ENCODE data around the gene PAF1. TPM values are rescaled to one million over a fixed set of nuclear protein-coding genes. Genes with fewer than 3 reads are reported as not detected.

The PAF1 gene
- total RNA-seq, 4 donors from 2014 or later = 32.8 to 48.0 (median 44.0) TPM

- no peak overlapping the region for H3K4me3 ChIP-seq
- 64 to 92% methylated on average over 3 to 7 of the region's 18 CpGs for WGBS, 2 donors (ENCODE audit: low coverage in 1 of 2)
- peaks cover 0 to 97% of the 10 kb centered on the region in 2 donors for H3K36me3 ChIP-seq
- no peak for ATAC-seq
- H3K27ac ChIP-seq = no peak overlapping the region
- peaks cover 0 to 22% (median 0%) of the 10 kb centered on the region in 3 donors for H3K4me1 ChIP-seq
- TF ChIP-seq CTCF (IDR thresholded peaks at IDR 0.05) = no peak
- TF ChIP-seq POLR2AphosphoS5 (IDR thresholded peaks at IDR 0.05) = no peak
- no peak for TF ChIP-seq POLR2A (IDR thresholded peaks at IDR 0.05)
- no peak for TF ChIP-seq EP300 (IDR thresholded peaks at IDR 0.05)
- no peaks in the 10 kb centered on the region for H3K27me3 ChIP-seq
- no peaks in the 10 kb centered on the region for H3K9me3 ChIP-seq
Observed at GRCh38 chr19:39356647-39357046, 34.3 kb downstream of the PAF1 start.

DNA sequence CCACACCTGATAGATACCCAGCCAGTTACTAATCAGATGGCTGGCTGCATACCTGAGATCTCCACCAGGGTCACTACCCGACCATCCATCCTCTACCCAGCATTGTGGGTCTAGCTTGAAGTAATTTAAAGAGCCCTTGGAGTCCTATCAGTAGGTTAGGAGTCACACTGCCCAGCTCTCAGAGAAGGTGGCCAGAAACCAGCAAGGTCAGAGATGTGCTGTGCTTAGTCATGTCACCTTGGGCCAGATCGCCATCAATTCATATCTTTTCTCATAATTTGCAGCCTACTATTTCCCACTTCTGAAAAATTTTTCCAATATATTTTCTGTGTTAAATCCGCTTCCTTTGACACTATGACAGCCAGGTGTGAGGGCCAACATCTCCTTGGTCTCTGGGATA is 34.8 kb downstream of the PAF1 start:
- H3K27ac ChIP-seq = no peak overlapping the region
- ATAC-seq = no peak
- no peaks in the 10 kb centered on the region for H3K9me3 ChIP-seq
- H3K27me3 ChIP-seq = no peaks in the 10 kb centered on the region
- H3K4me3 ChIP-seq = no peak overlapping the region
- peaks cover 0 to 96% of the 10 kb centered on the region in 2 donors for H3K36me3 ChIP-seq
- WGBS, 2 donors (ENCODE audit: low coverage in 1 of 2) = 67 to 93% methylated on average over 2 to 3 of the region's 3 CpGs
- no peak for TF ChIP-seq POLR2A (IDR thresholded peaks at IDR 0.05)
- no peak for TF ChIP-seq CTCF (IDR thresholded peaks at IDR 0.05)
- TF ChIP-seq POLR2AphosphoS5 (IDR thresholded peaks at IDR 0.05) = no peak
- TF ChIP-seq EP300 (IDR thresholded peaks at IDR 0.05) = no peak
- peaks cover 0 to 25% (median 2%) of the 10 kb centered on the region in 3 donors for H3K4me1 ChIP-seq

- WGBS, 2 donors (ENCODE audit: low coverage in 1 of 2) = 73 to 97% methylated on average over 2 to 4 of the region's 5 CpGs
- ATAC-seq = no peak
- Histone ChIP-seq H3K36me3 (peaks cover 0 to 96% of the 10 kb centered on the region in 2 donors), H3K9me3 (no peaks in the 10 kb centered on the region), H3K4me1 (peaks cover 0 to 33% (median 4%) of the 10 kb centered on the region in 3 donors), H3K27me3 (no peaks in the 10 kb centered on the region), H3K27ac (no peak overlapping the region), H3K4me3 (no peak overlapping the region)
- TF ChIP-seq POLR2A (IDR thresholded peaks at IDR 0.05) (no peak), EP300 (IDR thresholded peaks at IDR 0.05) (no peak), POLR2AphosphoS5 (IDR thresholded peaks at IDR 0.05) (no peak), CTCF (IDR thresholded peaks at IDR 0.05) (no peak)
Observed at GRCh38 chr19:39355253-39355652, 35.7 kb downstream of the PAF1 start.

GRCh38 chr19:39352381-39353255 is 38.3 kb downstream of the PAF1 start:
- peak overlapping the region in 3 of 4 donors; percentile 35 to 46 (median 46) for H3K27ac ChIP-seq

More at GRCh38 chr19:39352381-39353255, 38.3 kb downstream of the PAF1 start:
- no peak for TF ChIP-seq POLR2A (IDR thresholded peaks at IDR 0.05)
- TF ChIP-seq CTCF (IDR thresholded peaks at IDR 0.05) = no peak
- TF ChIP-seq EP300 (IDR thresholded peaks at IDR 0.05) = no peak
- no peak for TF ChIP-seq POLR2AphosphoS5 (IDR thresholded peaks at IDR 0.05)
- H3K36me3 ChIP-seq = peaks cover 0 to 89% of the 10 kb centered on the region in 2 donors
- no peaks in the 10 kb centered on the region for H3K9me3 ChIP-seq
- WGBS, 2 donors (ENCODE audit: low coverage in 1 of 2) = 62 to 63% methylated on average over 10 to 12 of the region's 12 CpGs
- H3K27me3 ChIP-seq = no peaks in the 10 kb centered on the region
- H3K4me3 ChIP-seq = no peak overlapping the region
- ATAC-seq = no peak
- peaks cover 0 to 54% (median 4%) of the 10 kb centered on the region in 3 donors for H3K4me1 ChIP-seq

Data from gastroesophageal sphincter (tissue), 4 donors.